ENCODE results near the gene NELFB.

GRCh38 chr9:137233143-137233980 lies 21.8 kb upstream of the NELFB start:
- TF ChIP-seq POLR2A (IDR thresholded peaks at IDR 0.05; ENCODE audit: low read length) (no peak), GATA1 (IDR thresholded peaks at IDR 0.05; ENCODE audit: low read depth, low read length) (no peak)
